Thoracic aorta (tissue), 2 donors: Measurements from ENCODE around the gene CDX1. TPM values are rescaled to one million over a fixed set of nuclear protein-coding genes. Genes with fewer than 3 reads are reported as not detected.
A peak's percentile ranks its signal among the peaks of the same experiment; 100 is the strongest.

Experiments used
- ATAC-seq: fragments of 150-250 bp; one replicate; pipeline ENCODE4 v1.8.0; 2017; ENCODE audit warnings: low read depth; ENCODE audit not compliant: insufficient number of reproducible peaks, low FRiP score
- DNase-seq: peaks from one replicate; pipeline ENCODE4 v3.0.0-alpha.2; 2020; ENCODE audit warnings: low spot score
- H3K27ac ChIP-seq, 2 donors: fragments of 200-600 bp; sonication (generic); 1 replicate in 1 of 2; 2 replicates in 1 of 2; pipeline ENCODE4 v1.5.1; 2016; ENCODE audit warnings: mild to moderate bottlenecking in 2 of 2, moderate library complexity in 2 of 2
- H3K27me3 ChIP-seq: fragments of 200-600 bp; sonication (generic); replicated peaks from 2 replicates; pipeline ENCODE4 v1.6.0; 2016; ENCODE audit warnings: mild to moderate bottlenecking; ENCODE audit not compliant: insufficient read depth
- H3K36me3 ChIP-seq: fragments of 200-600 bp; sonication (generic); one replicate; pipeline ENCODE4 v1.5.1; 2016
- H3K4me1 ChIP-seq, 2 donors: fragments of 200-600 bp; sonication (generic); 1 replicate in 1 of 2; 2 replicates in 1 of 2; pipeline versions ENCODE4 v1.5.1 to v1.6.0; 2016; ENCODE audit warnings: low read depth in 2 of 2, mild to moderate bottlenecking in 1 of 2; ENCODE audit not compliant: control insufficient read depth in 1 of 2
- H3K4me3 ChIP-seq: fragments of 200-600 bp; sonication (generic); 2 replicates; pipeline ENCODE4 v1.5.1; 2016; ENCODE audit warnings: mild to moderate bottlenecking
- H3K9me3 ChIP-seq: fragments of 200-600 bp; sonication (generic); 2 replicates; pipeline ENCODE4 v1.5.1; 2016
- CTCF ChIP-seq: fragments of 200-600 bp; sonication (generic); IDR thresholded peaks from one replicate; pipeline ENCODE4 v1.5.1; 2019; ENCODE audit warnings: antibody characterized with exemption
- total RNA-seq, 2 donors: library from RNA; depleted of rRNA; stranded (reverse); fragments of >200 nt; gene quantifications; one replicate each; pipeline versions ENCODE4 v1.1.0 to v1.2.3, GENCODE V29; 2016

CDX1 gene
- total RNA-seq, 2 donors from 2014 or later = not detected

DNA sequence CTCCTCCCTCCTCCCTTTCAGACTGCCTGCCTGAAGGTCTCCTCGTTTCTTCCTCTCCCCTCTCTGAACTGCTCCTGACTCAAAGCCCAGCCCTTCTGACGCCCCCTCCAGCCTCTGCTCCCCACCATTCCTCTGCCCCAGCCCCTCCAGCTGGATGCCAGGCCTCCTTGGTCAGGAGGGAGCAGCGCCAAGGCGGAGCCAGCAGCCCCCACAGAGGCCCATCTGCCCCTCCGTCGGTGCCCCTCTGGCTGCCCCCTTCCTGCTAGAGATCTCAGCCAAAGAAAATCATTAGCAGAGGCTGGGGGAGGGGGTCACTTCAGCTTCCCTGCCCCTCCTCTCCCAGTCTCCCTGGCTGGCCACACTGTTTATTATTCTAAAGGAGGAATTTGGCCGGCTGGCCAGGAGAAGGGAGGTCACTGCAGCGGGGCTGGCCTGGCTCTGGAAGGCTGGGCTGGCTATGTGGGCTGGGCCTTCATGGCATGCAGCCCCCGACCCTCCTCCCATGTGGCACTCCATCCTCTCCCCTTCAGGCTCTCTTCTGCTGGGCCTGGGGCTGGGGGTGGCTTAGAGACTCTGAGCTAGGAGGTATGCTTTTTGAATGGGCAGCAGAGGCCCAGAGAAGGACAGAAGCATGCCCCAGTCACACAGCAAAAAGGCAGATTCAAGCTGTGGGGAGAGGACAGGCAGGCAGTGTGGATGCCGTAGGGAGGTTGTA, 27.9 kb upstream of the CDX1 start:
- TF ChIP-seq CTCF = no peak
- peak; percentile 69 for DNase-seq
- H3K27ac ChIP-seq = peak overlapping the region; percentile 97
- peak; percentile 23 for ATAC-seq
- H3K9me3 ChIP-seq = no peaks in the 10 kb centered on the region
- H3K36me3 ChIP-seq = peaks cover 27% of the 10 kb centered on the region
- no peaks in the 10 kb centered on the region for H3K27me3 ChIP-seq
- H3K4me3 ChIP-seq = peak overlapping the region; percentile 63
- H3K4me1 ChIP-seq = peaks cover 82 to 100% of the 10 kb centered on the region in 2 donors

GRCh38 chr5:150139334-150139733, 27.2 kb upstream of the CDX1 start:
- H3K27ac ChIP-seq = peak overlapping the region; percentile 97
- H3K4me1 ChIP-seq = peaks cover 85 to 100% of the 10 kb centered on the region in 2 donors
- no peak for TF ChIP-seq CTCF
- H3K9me3 ChIP-seq = no peaks in the 10 kb centered on the region
- ATAC-seq (no peak), DNase-seq (no peak)
- H3K4me3 ChIP-seq = peak overlapping the region; percentile 63
- peaks cover 24% of the 10 kb centered on the region for H3K36me3 ChIP-seq
- no peaks in the 10 kb centered on the region for H3K27me3 ChIP-seq

DNA sequence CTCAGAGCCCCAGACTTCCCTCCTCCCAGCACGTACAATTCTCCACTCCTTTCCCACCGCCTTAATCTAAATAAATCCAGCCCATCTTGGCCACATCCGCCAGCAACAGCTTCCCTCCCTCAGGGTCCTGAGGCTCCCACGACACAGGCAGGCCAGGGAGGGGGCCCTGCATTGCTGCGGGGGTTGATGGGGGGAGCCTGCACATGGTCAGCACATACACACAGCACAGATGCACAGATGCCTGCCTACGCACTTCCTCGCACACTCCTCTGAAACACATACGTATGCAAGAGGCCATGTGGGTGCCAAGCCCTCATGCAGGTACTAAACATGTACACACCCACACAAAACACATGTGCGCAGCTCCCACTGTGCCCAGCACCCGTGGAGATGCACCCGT, 25.7 kb upstream of the CDX1 start:
- DNase-seq (no peak), ATAC-seq (no peak)
- peaks cover 10% of the 10 kb centered on the region for H3K36me3 ChIP-seq
- H3K4me3 ChIP-seq = no peak overlapping the region
- no peaks in the 10 kb centered on the region for H3K9me3 ChIP-seq
- H3K27ac ChIP-seq = peak overlapping the region; percentile 97
- H3K27me3 ChIP-seq = no peaks in the 10 kb centered on the region
- TF ChIP-seq CTCF = no peak
- peaks cover 88 to 100% of the 10 kb centered on the region in 2 donors for H3K4me1 ChIP-seq

- Histone ChIP-seq H3K4me3 (no peak overlapping the region), H3K27me3 (no peaks in the 10 kb centered on the region), H3K27ac (peak overlapping the region; percentile 97), H3K36me3 (peaks cover 3% of the 10 kb centered on the region), H3K4me1 (peaks cover 89 to 100% of the 10 kb centered on the region in 2 donors), H3K9me3 (no peaks in the 10 kb centered on the region)
- no peak for DNase-seq
- ATAC-seq = no peak
- no peak for TF ChIP-seq CTCF
Measured at GRCh38 chr5:150141544-150142184, 24.9 kb upstream of the CDX1 start.

DNA sequence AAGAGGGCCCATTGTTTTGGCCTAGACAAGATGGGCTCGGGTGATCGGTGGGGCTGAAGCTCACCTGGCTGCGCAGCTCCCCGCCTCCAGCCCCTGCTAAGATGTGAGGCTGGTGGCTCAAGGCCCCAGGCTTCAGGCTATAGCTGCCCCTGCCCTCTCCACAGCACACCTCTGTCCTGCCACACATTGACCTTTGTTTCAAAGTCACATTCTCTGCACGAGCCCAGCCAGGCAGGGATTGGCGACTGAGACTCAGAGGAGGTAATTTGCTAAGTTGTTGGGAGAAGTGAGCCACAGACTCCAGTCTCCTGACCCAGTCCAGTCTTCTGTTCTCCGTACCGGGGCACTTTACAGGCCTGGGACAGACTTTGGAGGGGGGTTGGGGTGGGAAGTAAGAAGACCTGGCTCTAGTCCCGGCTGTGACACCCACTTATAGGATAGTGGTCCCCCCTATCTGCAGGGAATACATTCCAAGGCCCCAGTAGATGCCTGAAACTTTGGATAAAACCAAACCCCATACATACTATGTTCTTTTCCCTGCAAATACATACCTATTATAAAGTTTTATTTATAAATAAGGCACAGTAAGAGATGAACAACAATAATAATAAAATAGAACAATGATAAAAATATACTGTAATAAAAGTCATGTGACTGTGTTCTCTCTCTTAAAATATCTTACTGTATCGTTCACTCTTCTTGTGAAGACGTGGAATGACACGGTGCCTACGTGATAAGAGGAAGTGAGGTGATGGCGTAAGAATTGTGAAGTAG, 24.2 kb upstream of the CDX1 start:
- DNase-seq = no peak
- H3K4me1 ChIP-seq = peaks cover 89 to 100% of the 10 kb centered on the region in 2 donors
- peaks cover 3% of the 10 kb centered on the region for H3K36me3 ChIP-seq
- TF ChIP-seq CTCF = no peak
- peak; percentile 3 for ATAC-seq
- H3K27ac ChIP-seq = peak overlapping the region; percentile 97
- H3K4me3 ChIP-seq = peak overlapping the region; percentile 35
- H3K9me3 ChIP-seq = no peaks in the 10 kb centered on the region
- H3K27me3 ChIP-seq = no peaks in the 10 kb centered on the region
